ENCODE measurements around the gene SERPINA10.

The SERPINA10 gene

GRCh38 chr14:94237983-94238382, 55.1 kb downstream of the SERPINA10 start:
- H3K36me3 ChIP-seq (ENCODE audit: control insufficient read depth, low read length): no peaks in the 10 kb centered on the region
- H3K27me3 ChIP-seq (ENCODE audit: control insufficient read depth, low read length): no peaks in the 10 kb centered on the region; the same call in 1 of the 2 replicates
- H4K20me1 ChIP-seq (ENCODE audit: control insufficient read depth, insufficient read depth, low read depth, low read length): no peaks in the 10 kb centered on the region
- H3K9me2 ChIP-seq (replicated peaks; ENCODE audit: control insufficient read depth, low read length): no peaks in the 10 kb centered on the region
- no peaks in the 10 kb centered on the region for H3K79me2 ChIP-seq (ENCODE audit: control insufficient read depth, low read length)
- no peak overlapping the region for H3K27ac ChIP-seq (ENCODE audit: low read depth, low read length)
- no peaks in the 10 kb centered on the region for H3F3A ChIP-seq (ENCODE audit: control insufficient read depth, insufficient read depth)
- no peak overlapping the region for H3K4me2 ChIP-seq (ENCODE audit: low read length)
- H3K4me1 ChIP-seq (ENCODE audit: control insufficient read depth, low read length): no peaks in the 10 kb centered on the region
- H3K4me3 ChIP-seq (ENCODE audit: low read length): no peak overlapping the region
- H3K9me3 ChIP-seq (ENCODE audit: control insufficient read depth, insufficient read depth, low read length): no peaks in the 10 kb centered on the region
- TF ChIP-seq EZH2phosphoT487 (IDR thresholded peaks at IDR 0.05; ENCODE audit: borderline replicate concordance, low read length) (no peak), CTCF (IDR thresholded peaks at IDR 0.05; ENCODE audit: low read depth, low read length, poor library complexity, severe bottlenecking) (no peak)

GRCh38 chr14:94237046-94237445, 56.0 kb downstream of the SERPINA10 start:
- no peaks in the 10 kb centered on the region for H3K27me3 ChIP-seq (ENCODE audit: control insufficient read depth, low read length)
- H3K79me2 ChIP-seq (ENCODE audit: control insufficient read depth, low read length): no peaks in the 10 kb centered on the region
- H3K4me1 ChIP-seq (ENCODE audit: control insufficient read depth, low read length): no peaks in the 10 kb centered on the region
- TF ChIP-seq CTCF (IDR thresholded peaks at IDR 0.05; ENCODE audit: low read depth, low read length, poor library complexity, severe bottlenecking) (no peak), EZH2phosphoT487 (IDR thresholded peaks at IDR 0.05; ENCODE audit: borderline replicate concordance, low read length) (no peak)
- H3K4me3 ChIP-seq (ENCODE audit: low read length): no peak overlapping the region
- H3K4me2 ChIP-seq (ENCODE audit: low read length): no peak overlapping the region
- no peaks in the 10 kb centered on the region for H3F3A ChIP-seq (ENCODE audit: control insufficient read depth, insufficient read depth)
- H3K36me3 ChIP-seq (ENCODE audit: control insufficient read depth, low read length): no peaks in the 10 kb centered on the region
- H3K27ac ChIP-seq (ENCODE audit: low read depth, low read length): no peak overlapping the region
- no peaks in the 10 kb centered on the region for H3K9me3 ChIP-seq (ENCODE audit: control insufficient read depth, insufficient read depth, low read length)
- no peaks in the 10 kb centered on the region for H4K20me1 ChIP-seq (ENCODE audit: control insufficient read depth, insufficient read depth, low read depth, low read length)
- no peaks in the 10 kb centered on the region for H3K9me2 ChIP-seq (replicated peaks; ENCODE audit: control insufficient read depth, low read length)

Data from DOHH2 (cell line).